HL-60 (cell line): ENCODE results near the gene LRRC7.
A peak's percentile ranks its signal among the peaks of the same experiment; 100 is the strongest.

ENCODE experiments used
- DNase-seq, 2 experiments: peaks; one replicate each; pipeline ENCODE4 v3.0.0-alpha.2; 2010 to 2020; ENCODE audit warnings: low read depth in 1 of 2, low spot score in 1 of 2
- H3K27ac ChIP-seq: fragments of 250-450 bp; sonication (Bioruptor Pico); replicated peaks from 2 replicates; pipeline ENCODE4 v1.5.1; 2020; ENCODE audit warnings: mild to moderate bottlenecking, moderate library complexity
- H3K27me3 ChIP-seq: fragments of 250-450 bp; sonication (Bioruptor Pico); 2 replicates; pipeline ENCODE4 v1.5.1; 2021; ENCODE audit warnings: mild to moderate bottlenecking, moderate library complexity; ENCODE audit not compliant: insufficient read depth, poor library complexity, severe bottlenecking
- H3K4me3 ChIP-seq: replicated peaks from 2 replicates; pipeline ENCODE4 v1.5.1; 2011; ENCODE audit warnings: mild to moderate bottlenecking, control low read depth, low read length; ENCODE audit not compliant: insufficient read depth
- CTCF ChIP-seq: IDR thresholded peaks from one replicate; pipeline ENCODE4 v1.5.1; 2011; ENCODE audit warnings: low read length, control low read depth, inconsistent platforms; ENCODE audit not compliant: insufficient read depth
- GABPA ChIP-seq: IDR thresholded peaks from 2 replicates; pipeline ENCODE4 v1.6.1; 2012; ENCODE audit warnings: low read depth
- POLR2AphosphoS5 ChIP-seq: IDR thresholded peaks from 2 replicates; pipeline ENCODE4 v1.6.1; 2012; ENCODE audit warnings: low read depth
- REST ChIP-seq: IDR thresholded peaks from 2 replicates; pipeline ENCODE4 v1.6.1; 2012; ENCODE audit warnings: low read depth; ENCODE audit not compliant: insufficient replicate concordance
- SPI1 ChIP-seq: IDR thresholded peaks from 2 replicates; pipeline ENCODE4 v1.6.1; 2012; ENCODE audit warnings: low read depth, mild to moderate bottlenecking, borderline replicate concordance

LRRC7 gene

GRCh38 chr1:69697340-69697739, 129.6 kb downstream of the LRRC7 start:
- TF ChIP-seq POLR2AphosphoS5 (no peak), SPI1 (no peak), REST (peak; percentile 18), GABPA (no peak), CTCF (no peak)
- DNase-seq = no peak
- Histone ChIP-seq H3K27me3 (no peaks in the 10 kb centered on the region), H3K4me3 (no peak overlapping the region), H3K27ac (no peak overlapping the region)

GRCh38 chr1:69700770-69701169, 133.0 kb downstream of the LRRC7 start:
- no peak overlapping the region for H3K27ac ChIP-seq
- H3K27me3 ChIP-seq = no peaks in the 10 kb centered on the region
- TF ChIP-seq POLR2AphosphoS5 = no peak
- TF ChIP-seq CTCF = peak; percentile 1
- no peak for TF ChIP-seq GABPA
- H3K4me3 ChIP-seq = no peak overlapping the region
- no peak for DNase-seq

- DNase-seq = no peak
- H3K4me3 ChIP-seq = no peak overlapping the region
- TF ChIP-seq GABPA = no peak
- no peak for TF ChIP-seq POLR2AphosphoS5
- TF ChIP-seq CTCF = no peak
- no peak for TF ChIP-seq REST
- TF ChIP-seq SPI1 = no peak
- H3K27me3 ChIP-seq = no peaks in the 10 kb centered on the region
- H3K27ac ChIP-seq = no peak overlapping the region
Observed at GRCh38 chr1:69702085-69702484, 134.4 kb downstream of the LRRC7 start.

- TF ChIP-seq GABPA = no peak
- no peak for TF ChIP-seq POLR2AphosphoS5
- TF ChIP-seq SPI1 = no peak
- Histone ChIP-seq H3K27me3 (no peaks in the 10 kb centered on the region), H3K27ac (no peak overlapping the region), H3K4me3 (no peak overlapping the region)
- DNase-seq = no peak
Observed at GRCh38 chr1:69706473-69706872, 138.8 kb downstream of the LRRC7 start.
